HEK293 (cell line): ENCODE measurements around the gene PLEKHS1.

Source experiments
- CTCF ChIA-PET: fragments of 350-600 bp; formaldehyde crosslinking; extraction: SDS; loops from one replicate; lab custom pipeline; 2021; ENCODE audit warnings: antibody characterized with exemption; lab: Yijun Ruan, JAX
- POLR2A ChIA-PET: fragments of 300-600 bp; formaldehyde crosslinking; extraction: SDS; loops from one replicate; lab custom pipeline; 2020; ENCODE audit warnings: antibody characterized with exemption, inconsistent platforms; lab: Yijun Ruan, JAX
- H3K27ac ChIP-seq: fragments of 200-500 bp; sonication (Bioruptor generic); 2 replicates; pipeline ENCODE4 v1.5.1; 2014; ENCODE audit warnings: low read depth, low read length, control low read depth, inconsistent platforms; ENCODE audit errors: extremely low read depth
- H3K36me3 ChIP-seq, 2 experiments: fragments of 200-500 bp in 1 of 2; sonication (Bioruptor generic) in 1 of 2; 1 replicate in 1 of 2; 2 replicates in 1 of 2; pipeline ENCODE4 v1.5.1; 2014 to 2017; ENCODE audit warnings: inconsistent platforms in 2 of 2, low read length in 2 of 2; ENCODE audit not compliant: control insufficient read depth in 2 of 2, insufficient read depth in 1 of 2
- H3K4me1 ChIP-seq: fragments of 200-500 bp; sonication (Bioruptor generic); 2 replicates; pipeline ENCODE4 v1.5.1; 2014; ENCODE audit warnings: mild to moderate bottlenecking, low read length, inconsistent platforms; ENCODE audit not compliant: control insufficient read depth, insufficient read depth
- H3K4me3 ChIP-seq: 2 replicates; pipeline ENCODE4 v1.5.1; 2011; ENCODE audit warnings: low read depth, mild to moderate bottlenecking, control low read depth, low read length, moderate library complexity
- H3K9me3 ChIP-seq: fragments of 200-500 bp; sonication (Bioruptor generic); 2 replicates; pipeline ENCODE4 v1.5.1; 2014; ENCODE audit warnings: low read depth, low read length, inconsistent platforms; ENCODE audit not compliant: control insufficient read depth, insufficient read depth
- ATF2 ChIP-seq: fragments of 450-650 bp; formaldehyde crosslinking; IDR thresholded peaks from 2 replicates; pipeline ENCODE4 v1.5.1; 2016; ENCODE audit warnings: missing biosample characterization, missing genetic modification characterization, low read depth
- GLI2 ChIP-seq: fragments of 450-650 bp; formaldehyde crosslinking; IDR thresholded peaks from 2 replicates; pipeline ENCODE4; 2017; ENCODE audit warnings: missing biosample characterization, missing genetic modification characterization, low read depth, borderline replicate concordance
- HOXA7 ChIP-seq: sonication (generic); formaldehyde crosslinking; IDR thresholded peaks from 2 replicates; pipeline ENCODE4 v1.8.1; 2022; ENCODE audit warnings: missing genetic modification reagents, borderline replicate concordance
- HOXC10 ChIP-seq: sonication (generic); formaldehyde crosslinking; IDR thresholded peaks from 2 replicates; pipeline ENCODE4 v1.8.1; 2023; ENCODE audit warnings: mild to moderate bottlenecking, missing genetic modification reagents
- HOXD13 ChIP-seq: sonication (generic); formaldehyde crosslinking; IDR thresholded peaks from 2 replicates; pipeline ENCODE4 v1.8.0; 2022; ENCODE audit warnings: missing genetic modification reagents, borderline replicate concordance
- KLF9 ChIP-seq: fragments of 450-650 bp; formaldehyde crosslinking; IDR thresholded peaks from 2 replicates; pipeline ENCODE4 v1.5.1; 2016; ENCODE audit warnings: missing biosample characterization, missing genetic modification characterization, low read depth
- PRDM1 ChIP-seq: fragments of 450-650 bp; formaldehyde crosslinking; IDR thresholded peaks from 2 replicates; pipeline ENCODE4; 2016; ENCODE audit warnings: missing biosample characterization, missing genetic modification characterization
- SP3 ChIP-seq: fragments of 450-650 bp; formaldehyde crosslinking; IDR thresholded peaks from 2 replicates; pipeline ENCODE4 v1.5.1; 2016; ENCODE audit warnings: missing biosample characterization, missing genetic modification characterization
- ZBTB1 ChIP-seq: fragments of 450-650 bp; formaldehyde crosslinking; IDR thresholded peaks from 2 replicates; pipeline ENCODE4 v1.5.1; 2016; ENCODE audit warnings: missing biosample characterization, missing genetic modification characterization
- ZBTB7A ChIP-seq: fragments of 450-650 bp; formaldehyde crosslinking; IDR thresholded peaks from 2 replicates; pipeline ENCODE4 v1.5.1; 2016; ENCODE audit warnings: low read depth, missing biosample characterization, missing genetic modification characterization
- ZFP37 ChIP-seq: fragments of 450-650 bp; formaldehyde crosslinking; IDR thresholded peaks from 2 replicates; pipeline ENCODE4 v1.5.1; 2016; ENCODE audit warnings: missing biosample characterization, missing genetic modification characterization
- ZNF114 ChIP-seq: fragments of 450-650 bp; formaldehyde crosslinking; IDR thresholded peaks from 2 replicates; pipeline ENCODE4 v1.5.0; 2017; ENCODE audit warnings: missing biosample characterization, missing genetic modification characterization
- ZNF121 ChIP-seq: fragments of 450-650 bp; formaldehyde crosslinking; IDR thresholded peaks from 2 replicates; pipeline ENCODE4 v1.5.1; 2016; ENCODE audit warnings: missing biosample characterization, missing genetic modification characterization
- ZNF19 ChIP-seq: fragments of 450-650 bp; formaldehyde crosslinking; IDR thresholded peaks from 2 replicates; pipeline ENCODE4; 2016; ENCODE audit warnings: missing biosample characterization, missing genetic modification characterization, low read depth
- ZNF24 ChIP-seq: fragments of 450-650 bp; formaldehyde crosslinking; IDR thresholded peaks from 2 replicates; pipeline ENCODE4 v1.5.1; 2016; ENCODE audit warnings: missing biosample characterization, missing genetic modification characterization
- ZNF292 ChIP-seq: fragments of 450-650 bp; formaldehyde crosslinking; IDR thresholded peaks from 2 replicates; pipeline ENCODE4 v1.5.1; 2016; ENCODE audit warnings: low read depth, missing biosample characterization, missing genetic modification characterization, borderline replicate concordance
- ZNF513 ChIP-seq: fragments of 450-650 bp; IDR thresholded peaks from 2 replicates; pipeline ENCODE4 v1.5.1; 2018; ENCODE audit warnings: missing biosample characterization, missing genetic modification characterization
- ZNF544 ChIP-seq: fragments of 450-650 bp; formaldehyde crosslinking; IDR thresholded peaks from 2 replicates; pipeline ENCODE4 v1.5.0; 2017; ENCODE audit warnings: missing biosample characterization, missing genetic modification characterization
- ZNF692 ChIP-seq: fragments of 450-650 bp; formaldehyde crosslinking; IDR thresholded peaks from 2 replicates; pipeline ENCODE4 v1.5.1; 2016; ENCODE audit warnings: missing biosample characterization, missing genetic modification characterization
- ZNF768 ChIP-seq: fragments of 450-650 bp; formaldehyde crosslinking; IDR thresholded peaks from 2 replicates; pipeline ENCODE4 v1.5.1; 2018; ENCODE audit warnings: missing biosample characterization, mild to moderate bottlenecking, missing genetic modification characterization
- ZSCAN30 ChIP-seq: fragments of 450-650 bp; IDR thresholded peaks from 2 replicates; pipeline ENCODE4 v1.5.1; 2018; ENCODE audit warnings: missing biosample characterization, mild to moderate bottlenecking, missing genetic modification characterization, moderate library complexity
- ZSCAN5A ChIP-seq: fragments of 450-650 bp; formaldehyde crosslinking; IDR thresholded peaks from 2 replicates; pipeline ENCODE4 v1.5.1; 2016; ENCODE audit warnings: missing biosample characterization, missing genetic modification characterization
- TF ChIP-seq, protein P1 (sequence below): fragments of 450-650 bp; formaldehyde crosslinking; IDR thresholded peaks from 2 replicates; pipeline ENCODE4 v1.5.1; 2016; ENCODE audit warnings: missing biosample characterization, missing genetic modification characterization
- TF ChIP-seq, protein P2 (sequence below): fragments of 450-650 bp; formaldehyde crosslinking; IDR thresholded peaks from 2 replicates; pipeline ENCODE4 v1.5.1; 2016; ENCODE audit warnings: missing biosample characterization, missing genetic modification characterization

PLEKHS1 gene

DNA sequence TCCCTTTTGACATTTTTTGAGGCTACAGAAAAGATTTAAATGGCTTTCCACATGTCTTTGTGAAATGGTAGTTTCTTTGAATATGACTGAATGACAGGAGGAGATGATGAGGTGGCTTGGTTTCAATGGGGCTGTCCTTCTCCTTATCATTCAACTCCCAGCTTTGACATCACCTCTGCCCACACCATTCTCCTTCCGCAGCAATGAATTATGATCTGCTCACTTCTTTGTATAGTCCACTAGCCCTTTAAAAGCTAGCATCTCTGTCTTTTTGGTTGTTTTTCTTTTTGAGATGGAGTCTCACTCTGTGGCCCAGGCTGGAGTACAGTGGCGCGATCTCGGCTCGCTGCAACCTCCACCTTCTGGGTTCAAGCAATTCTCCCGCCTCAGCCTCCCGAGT lies 70.7 kb downstream of the PLEKHS1 start:
- no peaks in the 10 kb centered on the region for H3K4me1 ChIP-seq
- ChIA-PET CTCF (interaction anchor here (0.6 to 1.3 kb wide), 3 partner anchors 9 to 27 kb away, joined by 3 to 4 read pairs (median 3); no protein-coding TSS in a partner anchor), POLR2A (no interaction called here)
- H3K36me3 ChIP-seq: no peaks in the 10 kb centered on the region
- no peak overlapping the region for H3K4me3 ChIP-seq
- H3K9me3 ChIP-seq: no peaks in the 10 kb centered on the region
- TF ChIP-seq ZNF692: no peak
- no peak for TF ChIP-seq ZNF121 (tag by site-specific recombination)
- no peak for TF ChIP-seq ZSCAN5A (tag by site-specific recombination)
- no peak for TF ChIP-seq ZNF114 (tag by site-specific recombination)
- TF ChIP-seq ZFP37 (tag by site-specific recombination): no peak
- no peak for TF ChIP-seq PRDM1
- TF ChIP-seq ZSCAN30 (tag by site-specific recombination): no peak
- no peak for TF ChIP-seq ZNF768 (tag by site-specific recombination)
- no peak for TF ChIP-seq ZNF513 (tag by site-specific recombination)
- TF ChIP-seq HOXC10: no peak
- TF ChIP-seq, protein P1, sequence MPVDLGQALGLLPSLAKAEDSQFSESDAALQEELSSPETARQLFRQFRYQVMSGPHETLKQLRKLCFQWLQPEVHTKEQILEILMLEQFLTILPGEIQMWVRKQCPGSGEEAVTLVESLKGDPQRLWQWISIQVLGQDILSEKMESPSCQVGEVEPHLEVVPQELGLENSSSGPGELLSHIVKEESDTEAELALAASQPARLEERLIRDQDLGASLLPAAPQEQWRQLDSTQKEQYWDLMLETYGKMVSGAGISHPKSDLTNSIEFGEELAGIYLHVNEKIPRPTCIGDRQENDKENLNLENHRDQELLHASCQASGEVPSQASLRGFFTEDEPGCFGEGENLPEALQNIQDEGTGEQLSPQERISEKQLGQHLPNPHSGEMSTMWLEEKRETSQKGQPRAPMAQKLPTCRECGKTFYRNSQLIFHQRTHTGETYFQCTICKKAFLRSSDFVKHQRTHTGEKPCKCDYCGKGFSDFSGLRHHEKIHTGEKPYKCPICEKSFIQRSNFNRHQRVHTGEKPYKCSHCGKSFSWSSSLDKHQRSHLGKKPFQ: no peak
- TF ChIP-seq KLF9: no peak
- no peak overlapping the region for H3K27ac ChIP-seq

- Histone ChIP-seq H3K9me3 (no peaks in the 10 kb centered on the region), H3K4me1 (no peaks in the 10 kb centered on the region), H3K4me3 (no peak overlapping the region), H3K36me3 (no peaks in the 10 kb centered on the region), H3K27ac (no peak overlapping the region)
- ChIA-PET POLR2A (no interaction called here), CTCF (interaction anchor here (0.7 kb wide), 1 partner anchor 123 kb away, joined by 3 read pairs; no protein-coding TSS in a partner anchor)
- TF ChIP-seq ATF2 (tag by site-specific recombination) (no peak), ZNF19 (tag by site-specific recombination) (no peak), ZBTB1 (tag by site-specific recombination) (no peak), HOXA7 (CRISPR knock-in tag) (no peak), ZNF544 (tag by site-specific recombination) (no peak), ZNF513 (tag by site-specific recombination) (no peak), SP3 (no peak), HOXD13 (CRISPR knock-in tag) (no peak), ZNF692 (no peak), GLI2 (tag by site-specific recombination) (no peak), ZBTB7A (no peak), ZNF24 (tag by site-specific recombination) (no peak), ZNF292 (tag by site-specific recombination) (no peak)
- TF ChIP-seq, protein P2, sequence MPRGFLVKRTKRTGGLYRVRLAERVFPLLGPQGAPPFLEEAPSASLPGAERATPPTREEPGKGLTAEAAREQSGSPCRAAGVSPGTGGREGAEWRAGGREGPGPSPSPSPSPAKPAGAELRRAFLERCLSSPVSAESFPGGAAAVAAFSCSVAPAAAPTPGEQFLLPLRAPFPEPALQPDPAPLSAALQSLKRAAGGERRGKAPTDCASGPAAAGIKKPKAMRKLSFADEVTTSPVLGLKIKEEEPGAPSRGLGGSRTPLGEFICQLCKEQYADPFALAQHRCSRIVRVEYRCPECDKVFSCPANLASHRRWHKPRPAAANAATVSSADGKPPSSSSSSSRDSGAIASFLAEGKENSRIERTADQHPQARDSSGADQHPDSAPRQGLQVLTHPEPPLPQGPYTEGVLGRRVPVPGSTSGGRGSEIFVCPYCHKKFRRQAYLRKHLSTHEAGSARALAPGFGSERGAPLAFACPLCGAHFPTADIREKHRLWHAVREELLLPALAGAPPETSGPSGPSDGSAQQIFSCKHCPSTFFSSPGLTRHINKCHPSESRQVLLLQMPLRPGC (tag by site-specific recombination): no peak
Observed at GRCh38 chr10:113823389-113823788, 71.9 kb downstream of the PLEKHS1 start.
